Stimulated activated CD8-positive, alpha-beta memory T cell treated with anti-CD3 and anti-CD28 coated beads, Interleukin-7, amount 100 ng/mL, for 24 hours (primary cell): ENCODE data around the gene DAGLA.
A peak's percentile ranks its signal among the peaks of the same experiment; 100 is the strongest.

ENCODE experiments used
- DNase-seq: peaks from one replicate; pipeline ENCODE4 v3.0.0-alpha.2; 2020; ENCODE audit warnings: low read depth

DAGLA gene

GRCh38 chr11:61690706-61691379, 10.7 kb downstream of the DAGLA start:
- DNase-seq: no peak

- DNase-seq: no peak
These were observed 11.4 kb downstream of the DAGLA start for GRCh38 chr11:61691380-61692156.

GRCh38 chr11:61693922-61694601, 13.9 kb downstream of the DAGLA start:
- no peak for DNase-seq

GRCh38 chr11:61694602-61694939, 14.4 kb downstream of the DAGLA start:
- no peak for DNase-seq

- DNase-seq: no peak
These were observed 14.9 kb downstream of the DAGLA start for GRCh38 chr11:61694946-61695706.

GRCh38 chr11:61695917-61696316, 15.7 kb downstream of the DAGLA start:
- peak; percentile 85 for DNase-seq

GRCh38 chr11:61696602-61697001, 16.4 kb downstream of the DAGLA start:
- no peak for DNase-seq

- no peak for DNase-seq
These were observed 16.9 kb downstream of the DAGLA start for GRCh38 chr11:61697078-61697502.

- no peak for DNase-seq
These were observed 17.6 kb downstream of the DAGLA start for GRCh38 chr11:61697764-61698163.

- no peak for DNase-seq
These were observed 18.2 kb downstream of the DAGLA start for GRCh38 chr11:61698173-61698948.

GRCh38 chr11:61699737-61700160, 19.6 kb downstream of the DAGLA start:
- DNase-seq: no peak

- DNase-seq: no peak
These were observed 20.0 kb downstream of the DAGLA start for GRCh38 chr11:61700212-61700611.

- no peak for DNase-seq
These were observed 20.5 kb downstream of the DAGLA start for GRCh38 chr11:61700720-61701119.

- no peak for DNase-seq
These were observed 21.2 kb downstream of the DAGLA start for GRCh38 chr11:61701242-61701886.

GRCh38 chr11:61702701-61703312, 22.6 kb downstream of the DAGLA start:
- no peak for DNase-seq

GRCh38 chr11:61704838-61705237, 24.6 kb downstream of the DAGLA start:
- DNase-seq: no peak

- DNase-seq: no peak
These were observed 26.5 kb downstream of the DAGLA start for GRCh38 chr11:61706452-61707400.

- no peak for DNase-seq
These were observed 27.4 kb downstream of the DAGLA start for GRCh38 chr11:61707574-61707973.

- DNase-seq: no peak
These were observed 28.9 kb downstream of the DAGLA start for GRCh38 chr11:61709110-61709509.
